ENCODE results near the gene CLIC3.

- TF ChIP-seq CTCF (conservative IDR thresholded peaks at IDR 0.05; ENCODE audit: low read length), result 0 out of 2 replicates have a peak, but pooled peaks have one; percentile 29
- TF ChIP-seq EZH2phosphoT487 (IDR thresholded peaks at IDR 0.05; ENCODE audit: borderline replicate concordance, low read depth, low read length), result no peak
These were observed 1.5 kb upstream of the CLIC3 start for GRCh38 chr9:136997830-136998234.
